SK-N-SH treated with all-trans-retinoic acid at 6 μM for 48 hours (cell line): ENCODE data around the gene ADPRHL1.

Experiments
- ARNTL ChIP-seq: fragments of 450-650 bp; formaldehyde crosslinking; IDR thresholded peaks from 2 replicates; pipeline ENCODE4 v1.5.0; 2020; ENCODE audit warnings: low read depth, mild to moderate bottlenecking, moderate library complexity, borderline replicate concordance
- CSDC2 ChIP-seq: fragments of 250-450 bp; sonication (Bioruptor Pico); IDR thresholded peaks from 2 replicates; pipeline ENCODE4 v1.5.0; 2020; ENCODE audit warnings: mild to moderate bottlenecking, moderate library complexity
- OSR1 ChIP-seq: fragments of 250-450 bp; sonication (Bioruptor Pico); IDR thresholded peaks from 2 replicates; pipeline ENCODE4 v1.8.0; 2022; ENCODE audit warnings: moderate library complexity, mild to moderate bottlenecking, inconsistent platforms
- SNAI2 ChIP-seq: fragments of 250-450 bp; sonication (Bioruptor Pico); IDR thresholded peaks from 2 replicates; pipeline ENCODE4 v1.5.0; 2020; ENCODE audit warnings: mild to moderate bottlenecking, moderate library complexity
- ZNF565 ChIP-seq: fragments of 450-650 bp; formaldehyde crosslinking; conservative IDR thresholded peaks from 2 replicates; pipeline ENCODE4 v1.5.0; 2020; ENCODE audit warnings: low read depth, mild to moderate bottlenecking, moderate library complexity
- ZNF8 ChIP-seq: fragments of 450-650 bp; formaldehyde crosslinking; IDR thresholded peaks from 2 replicates; pipeline ENCODE4 v1.5.0; 2020; ENCODE audit warnings: mild to moderate bottlenecking, moderate library complexity
- TF ChIP-seq, protein P1 (sequence below): fragments of 250-450 bp; sonication (Bioruptor Pico); IDR thresholded peaks from 2 replicates; pipeline ENCODE4 v1.8.0; 2020; ENCODE audit warnings: mild to moderate bottlenecking, moderate library complexity, borderline replicate concordance
- TF ChIP-seq, protein P2 (sequence below): fragments of 250-450 bp; sonication (Bioruptor Pico); IDR thresholded peaks from 2 replicates; pipeline ENCODE4 v1.8.0; 2021; ENCODE audit warnings: low read depth, mild to moderate bottlenecking, moderate library complexity, borderline replicate concordance

DNA sequence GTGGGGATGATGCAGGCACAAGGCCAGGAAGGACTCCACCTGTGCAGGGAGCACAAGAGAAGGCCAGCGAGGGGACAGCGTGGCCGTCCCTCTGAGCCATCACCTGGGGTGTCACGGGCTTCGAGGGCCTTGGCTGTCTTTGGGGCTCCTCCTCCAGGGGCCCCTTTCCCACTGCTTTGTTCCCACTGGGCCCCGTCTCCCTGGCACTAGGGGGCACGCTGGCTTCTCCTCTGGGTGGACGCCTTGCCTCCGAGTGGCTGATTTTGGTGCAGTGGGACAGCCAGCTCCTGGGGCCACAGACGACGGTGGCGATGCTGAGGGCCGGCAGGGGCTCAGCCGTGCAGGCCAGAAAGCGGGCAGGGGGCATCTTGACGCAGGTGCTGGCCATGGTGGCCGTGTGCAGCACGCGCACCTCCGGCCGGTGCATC lies 46.2 kb downstream of the ADPRHL1 start:
- TF ChIP-seq, protein P1, sequence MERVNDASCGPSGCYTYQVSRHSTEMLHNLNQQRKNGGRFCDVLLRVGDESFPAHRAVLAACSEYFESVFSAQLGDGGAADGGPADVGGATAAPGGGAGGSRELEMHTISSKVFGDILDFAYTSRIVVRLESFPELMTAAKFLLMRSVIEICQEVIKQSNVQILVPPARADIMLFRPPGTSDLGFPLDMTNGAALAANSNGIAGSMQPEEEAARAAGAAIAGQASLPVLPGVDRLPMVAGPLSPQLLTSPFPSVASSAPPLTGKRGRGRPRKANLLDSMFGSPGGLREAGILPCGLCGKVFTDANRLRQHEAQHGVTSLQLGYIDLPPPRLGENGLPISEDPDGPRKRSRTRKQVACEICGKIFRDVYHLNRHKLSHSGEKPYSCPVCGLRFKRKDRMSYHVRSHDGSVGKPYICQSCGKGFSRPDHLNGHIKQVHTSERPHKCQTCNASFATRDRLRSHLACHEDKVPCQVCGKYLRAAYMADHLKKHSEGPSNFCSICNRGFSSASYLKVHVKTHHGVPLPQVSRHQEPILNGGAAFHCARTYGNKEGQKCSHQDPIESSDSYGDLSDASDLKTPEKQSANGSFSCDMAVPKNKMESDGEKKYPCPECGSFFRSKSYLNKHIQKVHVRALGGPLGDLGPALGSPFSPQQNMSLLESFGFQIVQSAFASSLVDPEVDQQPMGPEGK (CRISPR knock-in tag), result no peak
- no peak for TF ChIP-seq ARNTL (CRISPR knock-in tag)
- no peak for TF ChIP-seq ZNF8 (CRISPR knock-in tag)
- TF ChIP-seq OSR1 (CRISPR knock-in tag), result no peak
- no peak for TF ChIP-seq CSDC2 (CRISPR knock-in tag)
- no peak for TF ChIP-seq ZNF565
- TF ChIP-seq SNAI2 (CRISPR knock-in tag), result no peak
- TF ChIP-seq, protein P2, sequence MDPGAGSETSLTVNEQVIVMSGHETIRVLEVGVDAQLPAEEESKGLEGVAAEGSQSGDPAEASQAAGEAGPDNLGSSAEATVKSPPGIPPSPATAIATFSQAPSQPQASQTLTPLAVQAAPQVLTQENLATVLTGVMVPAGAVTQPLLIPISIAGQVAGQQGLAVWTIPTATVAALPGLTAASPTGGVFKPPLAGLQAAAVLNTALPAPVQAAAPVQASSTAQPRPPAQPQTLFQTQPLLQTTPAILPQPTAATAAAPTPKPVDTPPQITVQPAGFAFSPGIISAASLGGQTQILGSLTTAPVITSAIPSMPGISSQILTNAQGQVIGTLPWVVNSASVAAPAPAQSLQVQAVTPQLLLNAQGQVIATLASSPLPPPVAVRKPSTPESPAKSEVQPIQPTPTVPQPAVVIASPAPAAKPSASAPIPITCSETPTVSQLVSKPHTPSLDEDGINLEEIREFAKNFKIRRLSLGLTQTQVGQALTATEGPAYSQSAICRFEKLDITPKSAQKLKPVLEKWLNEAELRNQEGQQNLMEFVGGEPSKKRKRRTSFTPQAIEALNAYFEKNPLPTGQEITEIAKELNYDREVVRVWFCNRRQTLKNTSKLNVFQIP (CRISPR knock-in tag), result no peak
